Measurements from ENCODE around the gene TMEM132A. TPM values are rescaled to one million over a fixed set of nuclear protein-coding genes. Genes with fewer than 3 reads are reported as not detected.

Gene TMEM132A
- total and polyA plus RNA-seq, 2 of the 13 experiments (the other 11 are each of a cell fraction or from before 2014, with no cell fraction given) = 11.1 to 32.9 TPM

DNA sequence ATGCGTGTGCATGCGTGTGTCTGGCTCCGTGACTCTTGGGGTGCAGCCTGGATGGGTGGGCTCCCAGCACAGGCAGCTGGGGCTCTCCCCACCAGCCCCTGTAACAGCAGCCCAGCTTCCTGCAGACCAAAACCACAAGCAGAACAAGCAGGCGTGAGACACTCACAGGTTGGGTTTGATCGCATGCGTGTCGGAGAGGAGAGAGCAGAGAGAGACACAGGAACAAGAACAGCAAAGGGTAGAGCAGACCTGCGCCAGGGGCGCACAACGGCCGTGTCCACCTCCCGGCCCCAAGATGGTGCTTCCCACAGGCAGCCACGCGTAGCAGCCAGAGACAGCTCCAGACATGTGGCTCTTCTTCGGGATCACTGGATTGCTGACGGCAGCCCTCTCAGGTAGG, 47.3 kb downstream of the TMEM132A start, which contains the start of gene CD6:
Gene CD6, plus strand, starts transcription at position 161 of the 400 bp plus-strand sequence. Its CDS starts 186 bp downstream, at position 347.
- H3K4me2 ChIP-seq (ENCODE audit: low read depth, low read length) = no peak within 1 kb of the TSS
- ATAC-seq (no peak), DNase-seq (ENCODE audit: low spot score) (no peak), FAIRE-seq (no peak)
- H3K9me3 ChIP-seq (ENCODE audit: low read length) = no peaks in the 10 kb centered on the region
- intact Hi-C loops (cut with micrococcal nuclease; ENCODE audit: unreplicated experiment) = no loop called here
- H3K36me3 ChIP-seq (replicated peaks in 1 of 2; ENCODE audit: control insufficient read depth in 1 of 2, insufficient read depth in 2 of 2, low read length in 2 of 2) = no peaks in the 10 kb centered on the region; a peak in 1 of 5 replicates
- no peak within 1 kb of the TSS for H2AFZ ChIP-seq (ENCODE audit: low read length)
- H3K9ac ChIP-seq (ENCODE audit: insufficient read depth, low read depth, low read length) = no peak within 1 kb of the TSS
- in situ Hi-C loops (cut with HindIII; ENCODE audit: extremely low pct_ligation_motif_present, low pct_unique_long_range_greater_than_20kb) = no loop called here
- no peak within 1 kb of the TSS for H3K4me3 ChIP-seq (replicated peaks in 1 of 3; ENCODE audit: insufficient read depth in 1 of 3, low read depth in 2 of 3, low read length in 3 of 3)
- H3K27ac ChIP-seq (ENCODE audit: extremely low read length, insufficient read depth, low read length) = no peak within 1 kb of the TSS
- 41% methylated on average over 16 of the region's 16 CpGs for WGBS (ENCODE audit: low lambda C conversion rate)
- ChIA-PET POLR2A (no interaction called here), CTCF (ENCODE audit: low intra/inter-chr PET ratio, low total read pairs) (interaction anchor here (3.1 kb wide), 1 partner anchor 202 kb away, joined by 11 read pairs; no protein-coding TSS in a partner anchor)
- no peaks in the 10 kb centered on the region for H3K79me2 ChIP-seq (ENCODE audit: insufficient read depth, low read length)
- no peaks in the 10 kb centered on the region for H3K4me1 ChIP-seq (ENCODE audit: insufficient read depth, low read length)
- H3K27me3 ChIP-seq (ENCODE audit: control insufficient read depth in 1 of 2, insufficient read depth in 2 of 2, low read length in 2 of 2) = peaks cover 7 to 61% of the 10 kb centered on the region in 2 experiments; a peak in 4 of 5 replicates
- TF ChIP-seq, protein P1, sequence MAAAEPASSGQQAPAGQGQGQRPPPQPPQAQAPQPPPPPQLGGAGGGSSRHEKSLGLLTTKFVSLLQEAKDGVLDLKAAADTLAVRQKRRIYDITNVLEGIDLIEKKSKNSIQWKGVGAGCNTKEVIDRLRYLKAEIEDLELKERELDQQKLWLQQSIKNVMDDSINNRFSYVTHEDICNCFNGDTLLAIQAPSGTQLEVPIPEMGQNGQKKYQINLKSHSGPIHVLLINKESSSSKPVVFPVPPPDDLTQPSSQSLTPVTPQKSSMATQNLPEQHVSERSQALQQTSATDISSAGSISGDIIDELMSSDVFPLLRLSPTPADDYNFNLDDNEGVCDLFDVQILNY (CRISPR knock-in tag; conservative IDR thresholded peaks at IDR 0.05) = no peak
- TF ChIP-seq, protein P2, sequence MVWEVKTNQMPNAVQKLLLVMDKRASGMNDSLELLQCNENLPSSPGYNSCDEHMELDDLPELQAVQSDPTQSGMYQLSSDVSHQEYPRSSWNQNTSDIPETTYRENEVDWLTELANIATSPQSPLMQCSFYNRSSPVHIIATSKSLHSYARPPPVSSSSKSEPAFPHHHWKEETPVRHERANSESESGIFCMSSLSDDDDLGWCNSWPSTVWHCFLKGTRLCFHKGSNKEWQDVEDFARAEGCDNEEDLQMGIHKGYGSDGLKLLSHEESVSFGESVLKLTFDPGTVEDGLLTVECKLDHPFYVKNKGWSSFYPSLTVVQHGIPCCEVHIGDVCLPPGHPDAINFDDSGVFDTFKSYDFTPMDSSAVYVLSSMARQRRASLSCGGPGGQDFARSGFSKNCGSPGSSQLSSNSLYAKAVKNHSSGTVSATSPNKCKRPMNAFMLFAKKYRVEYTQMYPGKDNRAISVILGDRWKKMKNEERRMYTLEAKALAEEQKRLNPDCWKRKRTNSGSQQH (CRISPR knock-in tag; IDR thresholded peaks at IDR 0.05; ENCODE audit: low read depth) = no peak
- TF ChIP-seq LCORL (IDR thresholded peaks at IDR 0.05) = no peak
- TF ChIP-seq LCORL (CRISPR knock-in tag; IDR thresholded peaks at IDR 0.05) = no peak
- TF ChIP-seq ZNF331 (CRISPR knock-in tag; IDR thresholded peaks at IDR 0.05) = no peak
- TF ChIP-seq MYNN (CRISPR knock-in tag; IDR thresholded peaks at IDR 0.05; ENCODE audit: low read depth) = no peak
- no peak for TF ChIP-seq SOX5 (CRISPR knock-in tag; IDR thresholded peaks at IDR 0.05; ENCODE audit: borderline replicate concordance)
- TF ChIP-seq PPARG (CRISPR knock-in tag; conservative IDR thresholded peaks at IDR 0.05) = no peak
- no peak for TF ChIP-seq FOXO1 (CRISPR knock-in tag; IDR thresholded peaks at IDR 0.05)
- TF ChIP-seq RARA (CRISPR knock-in tag; IDR thresholded peaks at IDR 0.05) = no peak
- no peak for TF ChIP-seq SMAD1 (CRISPR knock-in tag; IDR thresholded peaks at IDR 0.05; ENCODE audit: borderline replicate concordance, low read depth)
- TF ChIP-seq, protein P3, sequence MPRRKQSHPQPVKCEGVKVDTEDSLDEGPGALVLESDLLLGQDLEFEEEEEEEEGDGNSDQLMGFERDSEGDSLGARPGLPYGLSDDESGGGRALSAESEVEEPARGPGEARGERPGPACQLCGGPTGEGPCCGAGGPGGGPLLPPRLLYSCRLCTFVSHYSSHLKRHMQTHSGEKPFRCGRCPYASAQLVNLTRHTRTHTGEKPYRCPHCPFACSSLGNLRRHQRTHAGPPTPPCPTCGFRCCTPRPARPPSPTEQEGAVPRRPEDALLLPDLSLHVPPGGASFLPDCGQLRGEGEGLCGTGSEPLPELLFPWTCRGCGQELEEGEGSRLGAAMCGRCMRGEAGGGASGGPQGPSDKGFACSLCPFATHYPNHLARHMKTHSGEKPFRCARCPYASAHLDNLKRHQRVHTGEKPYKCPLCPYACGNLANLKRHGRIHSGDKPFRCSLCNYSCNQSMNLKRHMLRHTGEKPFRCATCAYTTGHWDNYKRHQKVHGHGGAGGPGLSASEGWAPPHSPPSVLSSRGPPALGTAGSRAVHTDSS (CRISPR knock-in tag; conservative IDR thresholded peaks at IDR 0.05) = no peak
- no peak for TF ChIP-seq ZNF20 (CRISPR knock-in tag; IDR thresholded peaks at IDR 0.05)
- no peak for TF ChIP-seq RXRA (CRISPR knock-in tag; IDR thresholded peaks at IDR 0.05)
- no peak for TF ChIP-seq JUND (CRISPR knock-in tag; IDR thresholded peaks at IDR 0.05)
- no TSS peak for BruUV-seq (replicated peaks)
- H4K20me1 ChIP-seq (ENCODE audit: insufficient read depth, low read length) = no peaks in the 10 kb centered on the region
